Thyroid gland (tissue), 4 donors: Measurements from ENCODE around the gene OAS3.

ENCODE experiments used
- CTCF ChIP-seq, 6 experiments: fragments of 200-600 bp in 3 of 6; fragments of 450-650 bp in 3 of 6; sonication (generic) in 3 of 6; IDR thresholded peaks; one replicate each; pipeline ENCODE4 v1.5.1; 2016 to 2019; ENCODE audit warnings: antibody characterized with exemption in 6 of 6, mild to moderate bottlenecking in 2 of 6, inconsistent platforms in 1 of 6, moderate library complexity in 1 of 6
- POLR2A ChIP-seq, 2 donors: fragments of 450-650 bp; IDR thresholded peaks; one replicate each; pipeline ENCODE4 v1.6.1; 2017; ENCODE audit warnings: antibody characterized with exemption in 2 of 2, mild to moderate bottlenecking in 2 of 2, moderate library complexity in 1 of 2

DNA sequence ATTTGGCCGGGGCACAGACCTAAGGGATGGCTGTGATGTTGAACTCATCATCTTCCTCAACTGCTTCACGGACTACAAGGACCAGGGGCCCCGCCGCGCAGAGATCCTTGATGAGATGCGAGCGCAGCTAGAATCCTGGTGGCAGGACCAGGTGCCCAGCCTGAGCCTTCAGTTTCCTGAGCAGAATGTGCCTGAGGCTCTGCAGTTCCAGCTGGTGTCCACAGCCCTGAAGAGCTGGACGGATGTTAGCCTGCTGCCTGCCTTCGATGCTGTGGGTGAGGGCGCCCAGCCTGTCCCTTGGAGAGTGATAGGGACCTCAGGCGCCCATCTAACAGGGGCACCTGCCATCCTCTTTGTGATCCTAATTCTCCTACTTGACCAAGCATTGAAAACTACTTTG, 12.4 kb downstream of the OAS3 start:
- TF ChIP-seq CTCF (IDR thresholded peaks at IDR 0.05) (no peak), POLR2A (IDR thresholded peaks at IDR 0.05) (no peak)
